Measurements from ENCODE around the gene PLCL1. TPM values are rescaled to one million over a fixed set of nuclear protein-coding genes. Genes with fewer than 3 reads are reported as not detected.
A peak's percentile ranks its signal among the peaks of the same experiment; 100 is the strongest.
"Not testable (repeated sequence)": the region's sequence is repeated elsewhere in the genome, so short reads cannot be mapped to it uniquely, and the experiment has no call there.

The PLCL1 gene
- total RNA-seq, 2 donors from 2014 or later, result 25.6 to 26.2 TPM

- Histone ChIP-seq H3K9me3 (no peaks in the 10 kb centered on the region), H3K4me1 (ENCODE audit: control insufficient read depth in 1 of 2, low read depth in 2 of 2) (peaks cover 0 to 26% of the 10 kb centered on the region in 2 donors), H3K27ac (no peak overlapping the region), H3K4me3 (no peak overlapping the region), H3K27me3 (replicated peaks; ENCODE audit: insufficient read depth) (no peaks in the 10 kb centered on the region), H3K36me3 (no peaks in the 10 kb centered on the region)
- no peak for DNase-seq (ENCODE audit: low spot score)
- no peak for TF ChIP-seq CTCF (IDR thresholded peaks at IDR 0.05)
- no peak for ATAC-seq (ENCODE audit: insufficient number of reproducible peaks, low FRiP score, low read depth)
These were observed 17.9 kb downstream of the PLCL1 start for GRCh38 chr2:197822333-197822732.

- H3K36me3 ChIP-seq, result no peaks in the 10 kb centered on the region
- peaks cover 22 to 23% of the 10 kb centered on the region in 2 donors for H3K4me1 ChIP-seq (ENCODE audit: control insufficient read depth in 1 of 2, low read depth in 2 of 2)
- DNase-seq (ENCODE audit: low spot score) (no peak), ATAC-seq (ENCODE audit: insufficient number of reproducible peaks, low FRiP score, low read depth) (no peak)
- TF ChIP-seq CTCF (IDR thresholded peaks at IDR 0.05), result no peak
- no peak overlapping the region for H3K4me3 ChIP-seq
- H3K9me3 ChIP-seq, result no peaks in the 10 kb centered on the region
- H3K27ac ChIP-seq, result no peak overlapping the region
- no peaks in the 10 kb centered on the region for H3K27me3 ChIP-seq (replicated peaks; ENCODE audit: insufficient read depth)
These were observed 23.2 kb downstream of the PLCL1 start for GRCh38 chr2:197827618-197828017.

GRCh38 chr2:197828464-197829135 lies 24.2 kb downstream of the PLCL1 start:
- TF ChIP-seq CTCF (IDR thresholded peaks at IDR 0.05), result no peak
- H3K4me1 ChIP-seq (ENCODE audit: control insufficient read depth in 1 of 2, low read depth in 2 of 2), result peaks cover 22 to 23% of the 10 kb centered on the region in 2 donors
- ATAC-seq (ENCODE audit: insufficient number of reproducible peaks, low FRiP score, low read depth) (no peak), DNase-seq (ENCODE audit: low spot score) (no peak)
- no peak overlapping the region for H3K27ac ChIP-seq
- H3K27me3 ChIP-seq (replicated peaks; ENCODE audit: insufficient read depth), result no peaks in the 10 kb centered on the region
- no peaks in the 10 kb centered on the region for H3K36me3 ChIP-seq
- H3K9me3 ChIP-seq, result no peaks in the 10 kb centered on the region
- no peak overlapping the region for H3K4me3 ChIP-seq

- not testable (repeated sequence) for H3K36me3 ChIP-seq; ATAC-seq (ENCODE audit: insufficient number of reproducible peaks, low FRiP score, low read depth); H3K9me3 ChIP-seq; DNase-seq (ENCODE audit: low spot score); H3K27me3 ChIP-seq (replicated peaks; ENCODE audit: insufficient read depth); H3K27ac ChIP-seq; H3K4me3 ChIP-seq
- peaks cover 16 to 26% of the 10 kb centered on the region in 2 donors for H3K4me1 ChIP-seq (ENCODE audit: control insufficient read depth in 1 of 2, low read depth in 2 of 2)
These were observed 30.4 kb downstream of the PLCL1 start for GRCh38 chr2:197834771-197835170.

- no peak overlapping the region for H3K4me3 ChIP-seq
- H3K9me3 ChIP-seq, result no peaks in the 10 kb centered on the region
- H3K4me1 ChIP-seq (ENCODE audit: control insufficient read depth in 1 of 2, low read depth in 2 of 2), result peaks cover 16 to 29% of the 10 kb centered on the region in 2 donors
- H3K27me3 ChIP-seq (replicated peaks; ENCODE audit: insufficient read depth), result no peaks in the 10 kb centered on the region
- DNase-seq (ENCODE audit: low spot score) (no peak), ATAC-seq (ENCODE audit: insufficient number of reproducible peaks, low FRiP score, low read depth) (no peak)
- no peak overlapping the region for H3K27ac ChIP-seq
- TF ChIP-seq CTCF (IDR thresholded peaks at IDR 0.05), result no peak
- no peaks in the 10 kb centered on the region for H3K36me3 ChIP-seq
These were observed 30.9 kb downstream of the PLCL1 start for GRCh38 chr2:197835293-197835692.

GRCh38 chr2:197838036-197838435 lies 33.6 kb downstream of the PLCL1 start:
- Histone ChIP-seq H3K4me3 (peak overlapping the region; percentile 61), H3K27me3 (replicated peaks; ENCODE audit: insufficient read depth) (no peaks in the 10 kb centered on the region), H3K27ac (peak overlapping the region; percentile 24 to 29), H3K4me1 (ENCODE audit: control insufficient read depth in 1 of 2, low read depth in 2 of 2) (peaks cover 16 to 33% of the 10 kb centered on the region in 2 donors), H3K36me3 (no peaks in the 10 kb centered on the region), H3K9me3 (no peaks in the 10 kb centered on the region)
- ATAC-seq (ENCODE audit: insufficient number of reproducible peaks, low FRiP score, low read depth) (peak; percentile 54), DNase-seq (ENCODE audit: low spot score) (no peak)
- TF ChIP-seq CTCF (IDR thresholded peaks at IDR 0.05), result no peak
